GM12878 (cell line): Measurements from ENCODE around the gene SEMA5B.

ENCODE experiments used
- CREM ChIP-seq: IDR thresholded peaks from 2 replicates; pipeline ENCODE4 v1.6.1; 2014; ENCODE audit warnings: antibody characterized with exemption, low read depth
- EZH2 ChIP-seq: IDR thresholded peaks from 2 replicates; pipeline ENCODE4 v1.6.1; 2012; ENCODE audit warnings: low read depth, mild to moderate bottlenecking, control low read depth, inconsistent platforms, low read length, borderline replicate concordance; ENCODE audit not compliant: control insufficient read depth
- NFYB ChIP-seq: IDR thresholded peaks from 2 replicates; pipeline ENCODE4 v1.6.1; 2011; ENCODE audit warnings: low read depth, mild to moderate bottlenecking, low read length, improper control_type of control experiment, moderate library complexity; ENCODE audit not compliant: insufficient read depth
- POLR2A ChIP-seq: IDR thresholded peaks from 2 replicates; pipeline ENCODE4 v1.6.1; 2011; ENCODE audit warnings: low read depth, mild to moderate bottlenecking, low read length
- RELA ChIP-seq: fragments of 450-650 bp; IDR thresholded peaks from 2 replicates; pipeline ENCODE4 v1.8.0; 2014; ENCODE audit warnings: borderline replicate concordance; ENCODE audit not compliant: partially characterized antibody
- TAF1 ChIP-seq: IDR thresholded peaks from 2 replicates; pipeline ENCODE4 v1.6.1; 2011; ENCODE audit warnings: mild to moderate bottlenecking, low read depth, low read length, borderline replicate concordance
- TF ChIP-seq, protein P1 (sequence below): IDR thresholded peaks from 2 replicates; pipeline ENCODE4 v1.6.1; 2011; ENCODE audit warnings: low read depth, low read length, improper control_type of control experiment, borderline replicate concordance

DNA sequence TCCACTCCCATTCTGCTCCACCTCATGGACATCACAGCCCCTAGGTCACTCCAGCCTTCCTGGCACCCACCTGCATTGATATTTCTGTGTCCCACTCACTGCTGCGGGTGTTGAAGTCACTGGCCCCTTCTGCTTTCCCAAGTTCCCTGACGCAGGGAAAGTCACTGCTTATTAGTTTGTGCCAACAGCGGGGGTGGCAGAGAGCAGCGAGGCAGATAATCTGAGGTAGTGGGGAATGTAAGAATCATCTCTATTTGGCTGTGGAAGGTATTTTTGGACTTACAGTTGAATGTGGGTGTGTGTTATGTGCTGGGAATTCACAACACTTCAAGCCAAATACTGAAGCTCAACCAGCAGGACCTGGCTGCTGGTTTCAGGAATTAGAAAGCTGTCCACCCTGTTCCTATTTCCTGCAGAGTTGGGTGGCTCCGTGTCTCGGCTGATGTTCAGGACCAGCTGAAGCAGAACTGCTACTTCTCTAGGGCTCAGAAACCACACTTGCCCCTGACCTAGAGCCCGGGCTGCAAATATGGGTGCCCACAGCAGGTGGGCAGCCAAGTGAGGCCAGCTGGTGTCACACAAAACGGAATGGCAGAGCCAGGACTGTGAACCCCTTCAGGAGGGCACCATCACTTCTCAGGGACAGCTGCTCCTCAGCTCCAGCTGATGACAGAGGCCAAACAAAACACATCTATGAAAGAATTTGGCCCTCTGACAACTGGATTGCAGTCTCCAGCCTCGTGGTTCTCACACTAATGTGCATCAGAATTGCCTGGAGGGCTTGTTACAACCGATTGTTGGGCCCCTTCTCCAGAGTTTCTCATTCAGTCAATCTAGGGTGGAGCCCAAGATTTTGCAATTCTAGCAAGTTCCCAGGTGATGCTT, 57.7 kb downstream of the SEMA5B start:
- no peak for TF ChIP-seq EZH2
- no peak for TF ChIP-seq CREM
- TF ChIP-seq TAF1: no peak
- no peak for TF ChIP-seq POLR2A
- no peak for TF ChIP-seq NFYB
- TF ChIP-seq, protein P1, sequence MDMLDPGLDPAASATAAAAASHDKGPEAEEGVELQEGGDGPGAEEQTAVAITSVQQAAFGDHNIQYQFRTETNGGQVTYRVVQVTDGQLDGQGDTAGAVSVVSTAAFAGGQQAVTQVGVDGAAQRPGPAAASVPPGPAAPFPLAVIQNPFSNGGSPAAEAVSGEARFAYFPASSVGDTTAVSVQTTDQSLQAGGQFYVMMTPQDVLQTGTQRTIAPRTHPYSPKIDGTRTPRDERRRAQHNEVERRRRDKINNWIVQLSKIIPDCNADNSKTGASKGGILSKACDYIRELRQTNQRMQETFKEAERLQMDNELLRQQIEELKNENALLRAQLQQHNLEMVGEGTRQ: no peak
- TF ChIP-seq RELA: no peak
